HG02763 (cell line): ENCODE measurements around the gene PCDHGA6.

Source experiments
- ATAC-seq: cut with Tn5 transposase; IDR thresholded peaks from one replicate; pipeline ENCODE4 v1.9.1; 2021; ENCODE audit warnings: mild to moderate bottlenecking, moderate library complexity; ENCODE audit not compliant: unreplicated experiment

PCDHGA6 gene

GRCh38 chr5:141419074-141419880, 45.6 kb downstream of the PCDHGA6 start:
- no peak for ATAC-seq

DNA sequence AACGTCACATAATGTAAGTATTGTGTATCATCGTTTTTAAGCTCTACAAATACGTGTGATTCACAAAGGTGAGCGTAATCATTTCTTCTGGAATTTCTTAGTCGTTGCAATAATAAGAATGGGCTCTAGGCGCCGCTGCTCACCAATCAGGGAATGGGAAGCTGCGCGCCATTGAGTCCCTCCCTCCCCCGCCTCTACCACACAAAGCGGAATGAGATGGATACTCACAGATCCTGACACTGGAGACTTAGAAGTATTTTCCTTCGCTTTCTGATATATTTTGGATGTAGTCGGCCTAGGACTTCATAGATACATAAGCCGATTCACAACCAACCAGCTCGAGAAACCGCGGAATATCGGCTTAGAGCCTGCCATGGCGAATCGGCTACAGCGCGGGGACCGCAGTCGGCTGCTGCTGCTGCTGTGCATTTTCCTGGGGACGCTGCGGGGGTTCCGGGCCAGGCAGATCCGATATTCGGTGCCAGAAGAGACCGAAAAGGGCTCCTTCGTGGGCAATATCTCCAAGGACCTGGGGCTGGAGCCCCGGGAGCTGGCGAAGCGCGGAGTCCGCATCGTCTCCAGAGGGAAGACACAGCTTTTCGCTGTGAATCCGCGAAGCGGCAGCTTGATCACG, 47.3 kb downstream of the PCDHGA6 start, which contains the start of gene PCDHGA11:
PCDHGA11 (plus strand) TSS at position 197 of the 634 bp plus-strand sequence; CDS start at position 374, 177 bp downstream.
- no peak for ATAC-seq

DNA sequence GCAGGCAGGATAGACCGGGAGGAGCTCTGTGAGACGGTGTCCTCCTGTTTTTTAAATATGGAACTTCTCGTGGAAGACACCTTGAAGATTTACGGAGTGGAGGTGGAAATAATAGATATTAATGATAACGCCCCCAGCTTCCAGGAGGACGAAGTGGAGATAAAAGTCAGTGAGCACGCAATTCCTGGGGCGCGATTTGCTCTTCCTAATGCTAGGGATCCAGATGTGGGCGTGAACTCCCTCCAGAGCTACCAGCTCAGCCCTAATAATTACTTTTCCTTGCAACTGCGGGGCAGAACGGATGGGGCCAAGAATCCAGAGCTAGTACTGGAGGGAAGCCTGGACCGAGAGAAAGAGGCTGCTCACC, 47.8 kb downstream of the PCDHGA6 start:
- ATAC-seq = no peak

- ATAC-seq = no peak
Observed at GRCh38 chr5:141422742-141423291, 49.1 kb downstream of the PCDHGA6 start.

DNA sequence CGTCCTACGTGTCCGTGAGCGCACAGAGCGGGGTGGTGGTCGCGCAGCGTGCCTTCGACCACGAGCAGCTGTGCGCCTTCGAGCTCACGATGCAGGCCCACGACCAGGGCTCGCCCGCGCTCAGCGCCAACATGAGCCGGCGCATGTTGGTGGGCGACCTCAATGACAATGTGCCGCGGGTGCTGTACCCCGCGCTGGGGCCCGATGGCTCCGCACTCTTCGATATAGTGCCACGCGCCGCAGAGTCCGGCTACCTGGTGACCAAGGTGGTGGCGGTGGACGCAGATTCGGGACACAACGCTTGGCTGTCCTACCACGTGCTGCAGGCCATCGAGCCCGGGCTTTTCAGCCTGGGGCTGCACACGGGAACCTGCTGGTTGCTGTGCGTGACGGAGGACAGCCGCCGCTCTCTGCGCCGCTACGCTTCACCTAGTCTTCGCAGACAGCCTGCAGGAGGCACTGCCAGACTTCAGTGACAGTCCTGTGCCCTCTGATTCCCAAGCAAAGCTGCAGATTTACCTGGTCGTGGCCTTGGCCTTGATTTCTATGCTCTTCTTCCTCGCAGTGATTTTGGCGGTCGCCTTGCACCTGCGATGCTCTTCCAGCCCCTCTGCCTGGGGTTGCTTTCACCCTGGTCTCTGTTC, 54.2 kb downstream of the PCDHGA6 start:
- no peak for ATAC-seq
